NCI-H2107 treated with DMSO at 0.1 percent for 48 hours (cell line): ENCODE results near the gene ADM5.
"Not testable (repeated sequence)": the region's sequence is repeated elsewhere in the genome, so short reads cannot be mapped to it uniquely, and the experiment has no call there.

ENCODE experiments used
- DNase-seq: peaks from one replicate; lab custom pipeline; 2025; ENCODE audit not compliant: unreplicated experiment; lab: John Stamatoyannopoulos, UW

The ADM5 gene

DNA sequence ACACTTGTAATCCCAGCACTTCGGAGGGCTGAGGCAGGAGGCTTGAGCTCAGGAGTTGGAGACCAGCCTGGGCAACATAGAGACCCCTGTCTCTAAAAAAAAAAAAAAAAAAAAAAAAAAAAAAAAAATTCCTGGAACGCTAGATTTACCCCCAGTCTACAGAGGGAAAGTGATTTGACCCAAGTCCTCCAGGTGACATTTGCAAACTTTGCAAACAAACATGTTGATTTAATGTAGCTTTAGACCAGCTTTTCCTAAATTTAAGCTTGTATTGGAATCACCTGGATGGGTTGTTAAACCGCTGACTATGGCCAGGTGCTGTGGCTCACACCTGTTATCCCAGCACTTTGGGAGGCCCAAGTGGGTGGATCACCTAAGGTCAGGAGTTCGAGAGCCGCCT lies 10.0 kb downstream of the ADM5 start:
- no peak for DNase-seq

DNA sequence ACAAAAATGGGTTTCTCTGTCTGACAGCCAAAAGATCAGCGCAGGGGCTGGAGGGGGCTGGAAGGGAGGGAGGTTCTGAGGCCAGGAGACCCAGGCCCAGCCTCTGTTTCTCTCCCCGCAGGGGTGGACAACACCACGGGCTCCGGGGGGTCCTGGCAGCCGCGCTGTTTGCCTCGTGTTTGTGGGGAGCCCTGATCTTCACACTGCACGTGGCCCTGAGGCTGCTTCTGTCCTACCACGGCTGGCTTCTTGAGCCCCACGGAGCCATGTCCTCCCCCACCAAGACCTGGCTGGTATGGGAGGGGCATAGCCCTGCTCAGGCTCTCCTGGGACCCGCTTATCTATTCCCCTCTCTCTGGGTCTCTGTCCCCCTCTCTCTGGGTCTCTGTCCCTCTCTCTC lies 11.2 kb downstream of the ADM5 start:
- DNase-seq: no peak

DNA sequence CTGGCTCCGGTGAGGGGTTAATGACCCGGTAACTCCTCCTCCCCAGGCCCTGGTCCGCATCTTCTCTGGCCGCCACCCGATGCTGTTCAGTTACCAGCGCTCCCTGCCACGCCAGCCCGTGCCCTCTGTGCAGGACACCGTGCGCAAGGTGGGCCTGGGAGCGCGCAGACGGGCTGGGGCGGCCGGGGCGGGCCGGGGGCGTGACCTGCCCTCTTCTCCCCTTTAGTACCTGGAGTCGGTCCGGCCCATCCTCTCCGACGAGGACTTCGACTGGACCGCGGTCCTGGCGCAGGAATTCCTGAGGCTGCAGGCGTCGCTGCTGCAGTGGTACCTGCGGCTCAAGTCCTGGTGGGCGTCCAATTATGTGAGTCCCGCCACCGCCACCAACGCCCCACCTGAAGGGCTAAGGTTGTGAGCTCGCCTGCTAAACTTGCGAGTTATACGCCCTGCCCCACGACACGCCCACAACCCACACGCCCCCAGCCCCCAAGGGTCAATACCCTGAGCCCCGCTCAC lies 11.9 kb downstream of the ADM5 start:
- no peak for DNase-seq

DNA sequence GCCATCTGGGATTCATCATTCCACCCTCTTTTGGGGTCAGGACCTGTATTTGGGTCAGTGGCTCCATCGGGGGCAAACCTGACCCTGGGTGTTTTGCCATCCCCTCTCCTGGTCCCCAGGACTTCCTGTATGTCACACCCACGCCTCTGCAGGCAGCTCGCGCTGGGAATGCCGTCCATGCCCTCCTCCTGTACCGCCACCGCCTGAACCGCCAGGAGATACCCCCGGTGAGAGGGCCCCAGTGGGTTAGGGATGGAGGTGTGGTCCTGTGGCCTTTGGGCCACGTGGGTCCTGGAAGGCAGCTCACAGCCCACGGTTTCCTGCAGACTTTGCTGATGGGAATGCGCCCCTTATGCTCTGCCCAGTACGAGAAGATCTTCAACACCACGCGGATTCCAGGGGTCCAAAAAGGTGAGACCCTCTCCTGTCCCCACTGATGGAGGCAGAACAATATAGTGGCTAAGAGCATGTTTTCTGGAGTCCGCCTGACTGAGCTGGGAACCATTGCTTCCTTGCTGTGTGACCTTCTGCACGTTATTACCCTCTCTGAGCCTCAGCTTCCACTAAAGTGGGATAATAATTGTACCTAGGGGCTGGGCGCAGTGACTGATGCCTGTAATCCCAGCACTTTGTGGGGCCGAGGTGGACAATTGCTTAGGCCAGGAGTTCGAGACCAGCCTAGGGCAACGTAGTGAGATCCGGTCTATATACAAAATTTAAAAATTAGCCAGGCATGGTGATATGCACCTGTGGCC lies 15.7 kb downstream of the ADM5 start:
- DNase-seq: no peak

DNA sequence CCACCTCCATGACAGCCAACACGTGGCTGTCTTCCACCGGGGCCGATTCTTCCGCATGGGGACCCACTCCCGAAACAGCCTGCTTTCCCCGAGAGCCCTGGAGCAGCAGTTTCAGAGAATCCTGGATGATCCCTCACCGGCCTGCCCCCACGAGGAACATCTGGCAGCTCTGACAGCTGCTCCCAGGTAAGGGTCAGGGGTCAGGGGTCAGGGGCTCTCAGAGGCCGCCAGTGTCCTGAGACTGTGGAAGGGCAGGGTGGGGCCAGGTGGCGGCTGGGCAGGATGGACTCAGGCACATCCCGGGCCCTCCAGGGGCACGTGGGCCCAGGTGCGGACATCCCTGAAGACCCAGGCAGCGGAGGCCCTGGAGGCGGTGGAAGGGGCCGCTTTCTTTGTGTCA lies 16.5 kb downstream of the ADM5 start:
- DNase-seq: no peak

DNA sequence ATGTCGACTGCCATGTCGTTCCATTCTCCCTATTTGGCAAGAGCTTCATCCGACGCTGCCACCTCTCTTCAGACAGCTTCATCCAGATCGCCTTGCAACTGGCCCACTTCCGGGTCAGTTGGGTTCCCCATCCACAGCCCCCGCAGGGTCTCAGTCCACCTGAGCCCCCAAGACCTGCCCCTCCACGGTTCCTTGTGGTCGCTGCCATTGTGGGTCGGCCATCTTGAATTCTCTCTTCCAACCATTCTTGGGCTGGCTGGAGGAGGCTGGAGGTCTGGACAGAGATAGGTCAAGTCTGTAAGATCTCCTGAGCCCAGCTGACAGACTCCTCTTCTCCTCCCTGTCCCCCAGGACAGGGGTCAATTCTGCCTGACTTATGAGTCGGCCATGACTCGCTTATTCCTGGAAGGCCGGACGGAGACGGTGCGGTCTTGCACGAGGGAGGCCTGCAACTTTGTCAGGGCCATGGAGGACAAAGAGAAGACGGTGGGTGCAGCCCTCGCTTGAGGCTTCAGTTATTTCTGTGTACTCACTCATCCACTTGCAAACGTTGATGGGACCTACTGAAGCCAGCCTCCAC lies 21.1 kb downstream of the ADM5 start:
- no peak for DNase-seq

DNA sequence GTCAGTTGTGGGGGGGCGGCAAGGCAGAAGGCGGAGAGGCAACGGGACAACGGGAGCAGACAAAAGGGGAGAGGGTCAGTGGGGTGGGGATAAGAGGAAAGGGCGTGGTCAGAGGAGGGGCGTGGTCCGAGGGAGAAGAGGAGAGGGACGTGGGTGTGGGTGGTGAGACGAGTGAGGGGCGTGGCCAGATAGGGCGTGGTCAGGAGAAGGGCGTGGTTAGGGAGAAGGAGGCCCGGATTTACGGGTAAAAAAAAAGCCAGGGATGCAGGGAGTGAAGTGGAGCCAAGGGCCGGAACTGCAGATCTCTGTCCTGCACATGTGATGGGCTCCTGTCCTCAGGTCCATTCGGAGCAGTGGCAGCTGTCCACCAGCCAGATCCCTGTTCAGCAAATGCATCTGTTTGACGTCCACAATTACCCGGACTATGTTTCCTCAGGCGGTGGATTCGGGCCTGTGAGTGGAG lies 23.0 kb downstream of the ADM5 start:
- no peak for DNase-seq

DNA sequence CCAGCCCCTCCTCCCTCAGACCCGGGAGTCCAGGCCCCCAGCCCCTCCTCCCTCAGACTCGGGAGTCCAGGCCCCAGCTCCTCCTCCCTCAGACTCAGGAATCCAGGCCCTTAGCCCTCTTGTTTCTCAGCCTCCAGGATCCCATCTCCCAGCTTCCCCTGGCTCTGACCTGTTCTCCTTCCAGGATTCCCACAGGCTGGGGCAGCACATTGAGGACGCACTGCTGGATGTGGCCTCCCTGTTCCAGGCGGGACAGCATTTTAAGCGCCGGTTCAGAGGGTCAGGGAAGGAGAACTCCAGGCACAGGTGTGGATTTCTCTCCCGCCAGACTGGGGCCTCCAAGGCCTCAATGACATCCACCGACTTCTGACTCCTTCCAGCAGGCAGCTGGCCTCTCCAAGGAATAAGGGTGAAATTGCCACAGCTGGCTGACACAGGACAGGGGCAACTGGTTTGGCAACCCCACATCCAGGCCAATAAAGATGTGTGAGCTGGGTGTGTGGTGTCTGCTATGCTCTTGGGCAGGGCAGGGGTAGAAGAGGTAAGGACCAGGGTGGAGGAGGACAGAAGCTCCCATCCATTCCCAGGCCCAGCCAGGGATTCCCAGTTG lies 23.9 kb downstream of the ADM5 start:
- DNase-seq: no peak

DNA sequence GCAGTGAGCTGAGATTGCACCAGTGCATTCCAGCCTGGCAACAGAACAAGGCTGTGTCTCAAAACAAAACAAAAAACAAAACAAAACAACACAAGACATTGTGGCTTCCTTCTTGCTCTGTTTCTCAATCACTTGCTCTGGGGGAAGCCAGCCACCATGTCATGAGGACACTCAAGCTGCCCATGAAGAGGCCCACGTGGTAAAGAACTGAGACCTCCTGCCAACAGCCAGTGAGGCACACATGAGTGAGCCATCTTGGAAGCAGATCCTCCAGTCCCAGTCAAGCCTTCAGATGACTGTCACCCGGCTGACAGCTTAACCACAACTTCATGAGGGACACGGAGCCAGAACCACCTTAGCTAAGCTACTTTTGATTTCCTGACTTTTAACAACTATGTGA lies 26.8 kb downstream of the ADM5 start:
- DNase-seq: no peak

DNA sequence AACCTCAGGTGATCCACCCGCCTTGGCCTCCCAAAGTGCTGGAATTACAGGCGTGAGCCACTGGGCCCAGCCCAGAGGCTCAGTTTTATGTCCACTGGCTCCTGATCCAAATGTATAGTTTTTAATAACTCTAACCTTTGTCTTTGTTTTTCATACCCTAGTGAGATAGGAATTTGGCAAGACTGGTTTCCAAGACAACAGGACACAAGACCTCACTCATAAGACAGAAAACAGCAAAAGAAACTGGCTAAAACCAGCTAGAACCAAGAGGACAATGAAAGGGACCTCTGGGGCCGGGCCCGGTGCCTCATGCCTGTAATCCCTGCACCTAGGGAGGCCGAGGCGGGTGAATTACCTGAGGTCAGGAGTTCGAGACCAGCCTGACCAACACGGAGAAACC lies 29.1 kb downstream of the ADM5 start:
- no peak for DNase-seq

DNA sequence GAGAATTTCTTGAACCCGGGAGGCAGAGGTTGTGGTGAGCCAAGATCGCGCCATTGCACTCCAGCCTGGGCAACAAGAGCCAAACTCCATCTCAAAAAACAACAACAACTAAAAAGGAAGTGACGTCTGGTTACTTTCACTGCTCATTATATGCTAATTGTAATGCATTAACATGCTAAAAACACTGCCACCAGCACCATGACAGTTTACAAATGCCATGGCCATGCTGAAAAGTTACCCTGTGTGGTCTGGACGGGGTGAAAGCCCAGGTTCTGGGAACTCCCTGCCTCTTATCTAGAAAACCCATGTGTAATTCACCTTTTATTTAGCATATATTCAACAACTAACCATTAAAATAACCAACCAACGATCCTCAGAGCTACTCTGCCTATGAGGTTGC lies 29.6 kb downstream of the ADM5 start:
- DNase-seq: no peak

DNA sequence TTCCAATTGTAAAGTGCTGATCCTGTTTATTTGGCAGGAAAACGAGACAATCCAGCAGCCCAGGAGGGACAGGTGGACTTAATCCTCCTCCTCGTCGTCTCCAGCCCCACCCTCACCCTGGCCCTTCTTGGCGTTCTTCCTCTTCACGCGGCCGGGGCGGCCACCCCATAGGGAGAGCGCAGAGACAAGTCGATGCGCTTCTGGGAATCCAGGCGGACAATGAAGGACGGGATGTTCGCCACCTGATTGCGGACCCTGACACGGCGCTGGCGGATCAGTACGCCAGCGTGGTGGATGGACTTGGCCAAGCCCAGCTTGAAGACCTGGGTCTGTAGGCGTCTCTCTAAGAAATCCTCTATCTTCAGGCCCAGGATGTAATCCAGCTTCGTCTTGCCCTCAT lies 30.0 kb downstream of the ADM5 start:
- DNase-seq: not testable (repeated sequence)

DNA sequence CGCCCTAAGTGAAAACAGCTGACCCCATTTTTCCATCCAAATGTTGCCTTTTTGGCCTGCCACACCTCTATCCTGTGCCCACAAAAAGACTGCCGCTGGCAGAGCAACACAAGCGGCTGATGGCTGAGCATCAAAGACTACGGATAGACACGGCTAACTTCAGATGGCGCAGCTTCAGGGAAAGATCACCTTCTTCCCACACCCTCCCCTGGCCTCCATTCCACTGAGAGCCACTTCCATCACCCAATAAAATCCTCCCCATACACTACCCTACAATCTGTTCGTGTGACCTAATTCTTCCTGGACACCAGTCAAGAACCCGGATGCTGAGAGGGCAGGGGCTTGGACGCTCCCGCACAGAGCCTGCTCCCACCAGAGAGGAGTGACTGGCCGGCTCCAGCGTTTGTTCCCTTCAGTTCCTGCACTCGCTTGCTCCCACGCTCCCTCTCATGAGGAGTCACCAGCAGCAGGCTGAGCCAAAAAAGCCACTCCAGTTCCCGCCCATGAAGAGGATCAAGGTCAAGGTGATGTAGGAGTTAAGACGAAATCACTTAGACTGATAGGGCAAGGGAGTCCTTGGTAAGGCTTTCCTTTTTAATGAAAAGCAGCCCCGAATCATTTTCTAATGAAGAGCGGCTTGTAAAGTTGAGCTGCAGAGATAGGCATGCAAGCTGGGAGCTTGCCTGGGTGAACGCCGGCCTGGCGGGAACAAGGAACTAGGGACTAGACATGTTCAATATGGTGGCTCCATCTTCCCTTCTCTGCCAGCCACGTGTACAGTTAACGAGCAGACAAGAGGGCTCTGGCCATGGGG lies 38.0 kb downstream of the ADM5 start:
- no peak for DNase-seq

DNA sequence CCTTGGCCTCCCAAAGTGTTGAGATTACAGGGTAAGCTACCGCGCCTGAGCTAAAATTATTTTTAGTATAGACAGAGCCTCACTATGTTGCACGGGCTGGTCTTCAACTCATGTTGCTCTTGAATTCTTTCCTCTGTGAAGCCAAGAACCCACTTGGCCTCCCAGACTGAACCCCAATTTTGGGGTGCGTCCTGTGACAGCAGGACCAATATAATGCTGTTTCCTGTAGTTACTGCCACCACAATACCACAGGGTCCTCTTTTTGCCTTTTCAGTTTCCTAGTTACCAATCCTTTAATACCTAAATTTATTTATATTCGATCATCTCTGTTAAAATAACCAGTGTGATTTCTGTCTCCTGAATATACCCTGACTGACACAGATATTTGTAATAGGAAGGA lies 40.8 kb downstream of the ADM5 start:
- DNase-seq: no peak

DNA sequence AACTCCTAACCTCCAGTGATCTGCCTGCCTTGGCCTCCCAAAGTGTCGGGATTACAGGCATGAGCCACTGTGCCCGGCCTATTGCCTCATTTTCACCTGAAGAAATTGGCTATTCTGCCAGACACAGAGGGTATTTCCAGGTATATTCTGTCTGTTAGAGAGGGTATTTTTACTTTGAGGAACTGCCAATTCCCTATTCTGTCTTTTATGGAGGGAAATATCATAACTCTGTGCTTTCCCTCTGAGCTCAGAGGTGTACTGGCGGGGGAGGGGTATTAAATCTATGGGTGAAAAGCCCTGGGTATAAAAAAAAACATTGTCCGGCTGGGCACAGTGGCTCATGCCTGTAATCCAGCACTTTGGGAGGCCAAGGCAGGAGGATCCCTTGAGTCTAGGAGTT lies 48.9 kb downstream of the ADM5 start:
- DNase-seq: no peak

DNA sequence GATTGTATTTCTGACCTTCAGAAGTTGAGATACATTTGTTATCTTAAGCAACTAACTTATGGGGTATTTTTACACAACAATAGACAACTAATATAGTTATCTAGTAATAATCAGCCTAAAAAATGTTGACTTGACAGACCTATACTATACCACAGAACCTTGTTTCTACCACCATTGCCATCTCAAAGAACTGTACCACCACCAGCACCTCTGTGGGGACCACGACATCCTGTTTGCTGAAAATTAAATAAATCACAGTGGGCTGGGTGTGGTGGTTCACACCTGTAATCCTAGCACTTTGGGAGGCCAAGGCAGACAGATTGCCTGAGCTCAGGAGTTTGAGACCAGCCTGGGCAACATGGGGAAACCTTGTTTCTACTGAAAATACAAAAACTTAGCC lies 49.7 kb downstream of the ADM5 start:
- no peak for DNase-seq

DNA sequence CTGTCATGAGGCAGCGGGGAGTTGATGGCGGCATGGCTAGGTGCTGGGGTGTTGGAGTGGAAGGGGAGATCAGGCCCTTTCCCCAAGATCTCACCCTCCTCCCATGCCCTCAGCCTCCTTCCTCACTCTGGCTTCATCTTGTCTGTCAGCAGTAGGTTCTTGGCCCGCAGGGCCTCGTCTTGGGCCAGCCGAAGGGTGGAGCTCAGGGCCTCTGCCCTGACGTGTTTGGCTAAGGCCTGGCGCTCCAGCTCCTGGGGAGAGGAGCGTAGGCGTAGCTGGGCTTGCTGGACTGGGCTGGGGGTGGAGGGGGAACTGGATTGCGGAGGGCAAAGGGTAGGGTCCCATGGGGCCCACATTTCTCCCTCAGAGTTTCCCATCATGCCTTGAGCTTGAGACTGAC lies 50.5 kb downstream of the ADM5 start:
- DNase-seq: no peak
